HG03108 (cell line): ENCODE measurements around the gene MAOB.

Experiments used
- ATAC-seq: cut with Tn5 transposase; IDR thresholded peaks from one replicate; pipeline ENCODE4 v1.9.1; 2021; ENCODE audit warnings: moderate library complexity; ENCODE audit not compliant: unreplicated experiment

Gene MAOB

GRCh38 chrX:43718081-43718480 is 164.2 kb downstream of the MAOB start:
- no peak for ATAC-seq

GRCh38 chrX:43717161-43717560 is 165.1 kb downstream of the MAOB start:
- ATAC-seq: no peak

DNA sequence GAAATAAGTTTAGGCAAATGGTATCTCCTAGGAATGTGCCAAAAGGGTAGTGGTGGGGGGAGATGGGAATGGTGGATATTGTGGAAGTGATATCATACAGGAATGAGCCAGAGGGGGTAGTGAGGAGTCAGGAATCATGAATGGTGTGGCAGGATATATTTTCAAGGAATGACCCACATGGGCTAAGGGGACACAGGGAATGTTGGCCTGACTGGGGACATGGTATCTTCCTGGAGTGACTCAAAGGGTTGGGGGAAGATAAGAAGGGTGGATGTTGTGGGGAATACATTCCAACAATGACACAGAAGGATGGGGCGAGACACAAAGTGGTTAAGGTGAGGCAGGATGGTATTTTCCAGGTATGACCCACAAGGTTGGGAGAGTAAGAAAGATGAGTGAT is 165.6 kb downstream of the MAOB start:
- no peak for ATAC-seq
